HG02642 (cell line): ENCODE data around the gene LMAN1.

Experiments used
- ATAC-seq: cut with Tn5 transposase; IDR thresholded peaks from one replicate; pipeline ENCODE4 v1.9.1; 2021; ENCODE audit warnings: mild to moderate bottlenecking; ENCODE audit not compliant: unreplicated experiment, poor library complexity

Gene LMAN1

GRCh38 chr18:59308248-59308937, 50.7 kb downstream of the LMAN1 start:
- ATAC-seq = peak; percentile 88

GRCh38 chr18:59306640-59307039, 52.4 kb downstream of the LMAN1 start:
- no peak for ATAC-seq

GRCh38 chr18:59305295-59305694, 53.8 kb downstream of the LMAN1 start:
- ATAC-seq = no peak

GRCh38 chr18:59303656-59304195, 55.3 kb downstream of the LMAN1 start:
- ATAC-seq = no peak

- ATAC-seq = no peak
Observed at GRCh38 chr18:59303006-59303405, 56.1 kb downstream of the LMAN1 start.

GRCh38 chr18:59301929-59302328, 57.1 kb downstream of the LMAN1 start:
- no peak for ATAC-seq

GRCh38 chr18:59300676-59301285, 58.3 kb downstream of the LMAN1 start:
- no peak for ATAC-seq

GRCh38 chr18:59298871-59299270, 60.2 kb downstream of the LMAN1 start:
- no peak for ATAC-seq

GRCh38 chr18:59293317-59293716, 65.7 kb downstream of the LMAN1 start:
- no peak for ATAC-seq

GRCh38 chr18:59286341-59286740, 72.7 kb downstream of the LMAN1 start:
- ATAC-seq = no peak

- ATAC-seq = no peak
Observed at GRCh38 chr18:59282341-59282740, 76.7 kb downstream of the LMAN1 start.

- ATAC-seq = no peak
Observed at GRCh38 chr18:59279722-59280121, 79.3 kb downstream of the LMAN1 start.

GRCh38 chr18:59279193-59279592, 79.9 kb downstream of the LMAN1 start:
- no peak for ATAC-seq

GRCh38 chr18:59278793-59279192, 80.3 kb downstream of the LMAN1 start:
- no peak for ATAC-seq
